K562 (cell line): ENCODE data around the gene NABP2. TPM values are rescaled to one million over a fixed set of nuclear protein-coding genes. Genes with fewer than 3 reads are reported as not detected.

Experiments used
- KAT2B ChIP-seq: IDR thresholded peaks from one replicate; pipeline ENCODE4 v1.6.1; 2012; ENCODE audit warnings: low read depth, mild to moderate bottlenecking, control low read depth, inconsistent platforms, low read length, moderate library complexity
- MTA3 ChIP-seq: fragments of 450-650 bp; formaldehyde crosslinking; IDR thresholded peaks from 2 replicates; pipeline ENCODE4 v1.6.1; 2017; ENCODE audit warnings: mild to moderate bottlenecking, borderline replicate concordance
- PCBP2 ChIP-seq: fragments of 200-400 bp; formaldehyde crosslinking; IDR thresholded peaks from 2 replicates; pipeline ENCODE4 v1.6.1; 2018; ENCODE audit warnings: low read length, low read depth, mild to moderate bottlenecking, moderate library complexity; ENCODE audit not compliant: poor library complexity, severe bottlenecking
- POLR2G ChIP-seq: fragments of 200-400 bp; formaldehyde crosslinking; IDR thresholded peaks from 2 replicates; pipeline ENCODE4 v1.6.1; 2017; ENCODE audit warnings: low read depth, mild to moderate bottlenecking, antibody characterized with exemption, low read length, moderate library complexity
- POLR3G ChIP-seq: IDR thresholded peaks from 2 replicates; pipeline ENCODE4 v1.6.1; 2011; ENCODE audit not compliant: insufficient read length, insufficient replicate concordance; ENCODE audit errors: extremely low read depth
- RBM14 ChIP-seq: fragments of 200-400 bp; formaldehyde crosslinking; IDR thresholded peaks from 2 replicates; pipeline ENCODE4 v1.6.1; 2018; ENCODE audit warnings: low read depth, mild to moderate bottlenecking, low read length, moderate library complexity, borderline replicate concordance; ENCODE audit not compliant: insufficient read depth
- RBM25 ChIP-seq: fragments of 200-400 bp; formaldehyde crosslinking; IDR thresholded peaks from 2 replicates; pipeline ENCODE4 v1.6.1; 2018; ENCODE audit warnings: low read length, low read depth, moderate library complexity; ENCODE audit not compliant: severe bottlenecking
- SPI1 ChIP-seq: IDR thresholded peaks from 2 replicates; pipeline ENCODE4 v1.6.1; 2011; ENCODE audit warnings: low read depth, low read length, control low read depth, borderline replicate concordance
- TGIF2 ChIP-seq: sonication (generic); formaldehyde crosslinking; IDR thresholded peaks from 2 replicates; pipeline ENCODE4 v1.8.1; 2022; ENCODE audit warnings: mild to moderate bottlenecking, missing genetic modification reagents, moderate library complexity
- ZNF197 ChIP-seq: fragments of 200-800 bp; sonication (Bioruptor generic); IDR thresholded peaks from 2 replicates; pipeline ENCODE4 v1.6.1; 2016; ENCODE audit warnings: low read depth, missing genetic modification characterization, missing compliant biosample characterization
- ZNF253 ChIP-seq: fragments of 250-450 bp; sonication (Bioruptor Pico); conservative IDR thresholded peaks from 2 replicates; pipeline ENCODE4 v1.6.1; 2021; ENCODE audit warnings: mild to moderate bottlenecking
- polyA plus RNA-seq, 8 experiments: library from polyadenylated mRNA; depleted of rRNA in 4 of 8; stranded (reverse) in 5 of 8; unstranded in 3 of 8; fragments of >200 nt; fragmentation: Nextera tagmentation in 2 of 8; fragmentation: Illumina TruSeq in 1 of 8; extraction: Ambion mirVana in 2 of 8; extraction: Trizol in 1 of 8; gene quantifications; 2 replicates each; pipeline versions ENCODE4 v1.2.1 to v1.2.3, GENCODE V29; 2011 to 2014; ENCODE audit warnings: inconsistent platforms in 1 of 8, missing spikeins in 1 of 8
- total RNA-seq, 7 experiments: library from RNA; depleted of rRNA in 6 of 7; stranded (reverse); fragments of >200 nt in 6 of 7; fragmentation: Illumina TruSeq in 2 of 7; extraction: Trizol in 2 of 7; gene quantifications; 2 replicates each; pipeline versions ENCODE4 v1.2.1 to v1.2.3, GENCODE V29; 2011 to 2021; ENCODE audit warnings: low replicate concordance in 1 of 7
- TF ChIP-seq, protein P1 (sequence below): fragments of 250-450 bp; sonication (Bioruptor Pico); IDR thresholded peaks from 2 replicates; pipeline ENCODE4 v1.5.0; 2021; ENCODE audit warnings: mild to moderate bottlenecking, moderate library complexity
- TF ChIP-seq, protein P2 (sequence below): sonication (generic); formaldehyde crosslinking; IDR thresholded peaks from 2 replicates; pipeline ENCODE4 v1.8.1; 2022; ENCODE audit warnings: missing genetic modification reagents
- TF ChIP-seq, protein P3 (sequence below): sonication (generic); formaldehyde crosslinking; IDR thresholded peaks from 2 replicates; pipeline ENCODE4 v1.4.0; 2020; ENCODE audit warnings: mild to moderate bottlenecking, missing genetic modification reagents

The NABP2 gene
- total and polyA plus RNA-seq, 9 of the 15 experiments (the other 6 are each of a cell fraction or from before 2014, with no cell fraction given), result 11.3 to 60.6 (median 43.5) TPM

DNA sequence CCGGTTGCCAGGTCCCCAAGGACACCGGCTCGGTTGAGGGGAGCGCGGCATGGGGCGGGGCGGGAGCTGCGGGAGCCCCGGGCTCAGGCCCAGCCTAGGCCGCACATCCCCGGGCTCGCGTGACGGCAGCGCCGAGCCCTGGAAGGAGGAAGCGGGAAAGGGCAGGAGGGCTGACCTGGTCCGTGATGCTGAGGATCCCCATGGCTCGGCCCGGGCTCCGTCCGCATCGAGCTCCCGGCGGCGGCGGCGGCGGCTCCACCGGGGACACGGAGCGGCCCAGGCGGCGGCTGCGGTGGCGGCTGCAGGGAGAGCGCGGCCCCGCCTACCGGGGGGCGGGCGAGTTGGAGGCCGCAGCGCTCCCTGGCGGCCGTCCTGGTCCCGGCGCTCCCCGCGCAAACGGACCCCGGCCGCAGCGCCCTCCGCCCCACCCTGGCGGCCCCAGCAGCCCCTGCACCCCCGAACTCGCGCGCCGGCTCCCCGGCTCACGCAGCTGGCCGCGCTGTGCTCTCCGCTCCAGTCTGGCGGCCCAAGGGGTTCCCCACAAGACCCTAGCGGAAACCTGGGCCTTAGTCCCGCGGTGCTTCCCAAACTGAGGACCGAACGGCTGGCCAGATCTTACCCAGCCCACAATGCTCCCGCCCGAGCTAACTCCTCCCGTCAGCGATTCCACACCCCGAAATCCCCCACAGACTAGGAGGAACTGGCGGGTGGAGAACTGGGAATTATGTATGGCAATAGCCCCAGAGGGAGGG is 34.1 kb downstream of the NABP2 start, which contains the start of gene ANKRD52 (continued):
- TF ChIP-seq RBM25 (peak; percentile 11), PCBP2 (no peak), POLR3G (no peak), ZNF253 (CRISPR knock-in tag) (no peak), TGIF2 (CRISPR knock-in tag) (0 out of 2 replicates have a peak, but pooled peaks have one; percentile 56), MTA3 (0 out of 2 replicates have a peak, but pooled peaks have one; percentile 58), KAT2B (no peak), ZNF197 (CRISPR knock-in tag) (no peak), RBM14 (no peak), SPI1 (no peak), POLR2G (peak; percentile 80)
- TF ChIP-seq, protein P1, sequence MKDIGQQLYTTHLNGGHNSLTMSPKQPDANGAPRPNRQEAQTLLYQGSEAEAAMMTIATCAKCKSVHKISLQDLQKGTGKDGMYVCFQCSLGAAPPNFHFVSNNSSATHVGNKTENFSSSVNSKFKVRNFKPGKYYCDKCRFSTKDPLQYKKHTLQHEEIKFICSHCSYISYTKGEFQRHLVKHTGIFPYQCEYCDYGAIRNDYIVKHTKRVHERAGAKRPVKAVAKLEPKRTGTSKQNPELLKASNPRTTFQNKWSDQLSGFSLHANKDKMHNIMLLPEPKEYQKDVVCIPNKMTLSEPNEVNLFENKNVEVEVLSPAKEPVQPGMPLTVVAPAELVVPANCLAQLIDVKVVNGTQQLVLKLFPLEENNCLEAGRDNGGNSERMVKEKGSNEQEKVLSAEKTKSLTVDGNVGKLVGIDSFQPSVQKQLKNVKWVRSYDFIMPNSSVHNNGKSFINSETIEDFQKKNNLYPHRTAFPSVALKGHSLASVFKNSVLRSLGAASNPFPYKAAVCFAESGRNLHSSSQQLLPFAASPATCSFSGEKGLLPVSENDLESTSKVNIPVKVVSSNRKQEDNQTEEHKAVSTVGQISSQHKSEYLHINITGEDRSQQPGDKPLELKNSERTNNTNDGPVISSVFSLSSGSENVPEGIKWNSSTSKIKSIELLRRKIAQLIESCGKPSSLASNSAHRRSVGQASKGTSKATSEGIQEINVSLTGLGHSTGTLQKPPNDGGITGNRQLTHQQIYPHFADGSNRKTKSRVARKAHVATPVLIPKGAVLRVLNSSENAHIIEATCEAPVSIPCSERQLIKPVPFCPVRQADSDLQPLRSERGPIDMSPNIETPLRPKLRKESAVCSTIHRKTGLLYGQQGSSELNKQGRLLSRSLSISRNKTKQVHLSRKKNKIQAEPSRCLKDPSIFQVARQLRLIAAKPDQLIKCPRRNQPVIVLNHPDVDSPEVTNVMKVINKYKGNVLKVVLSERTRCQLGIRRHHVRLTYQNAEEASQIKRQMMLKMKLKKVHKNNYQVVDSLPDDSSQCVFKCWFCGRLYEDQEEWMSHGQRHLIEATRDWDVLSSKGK (CRISPR knock-in tag), result no peak
- TF ChIP-seq, protein P2, sequence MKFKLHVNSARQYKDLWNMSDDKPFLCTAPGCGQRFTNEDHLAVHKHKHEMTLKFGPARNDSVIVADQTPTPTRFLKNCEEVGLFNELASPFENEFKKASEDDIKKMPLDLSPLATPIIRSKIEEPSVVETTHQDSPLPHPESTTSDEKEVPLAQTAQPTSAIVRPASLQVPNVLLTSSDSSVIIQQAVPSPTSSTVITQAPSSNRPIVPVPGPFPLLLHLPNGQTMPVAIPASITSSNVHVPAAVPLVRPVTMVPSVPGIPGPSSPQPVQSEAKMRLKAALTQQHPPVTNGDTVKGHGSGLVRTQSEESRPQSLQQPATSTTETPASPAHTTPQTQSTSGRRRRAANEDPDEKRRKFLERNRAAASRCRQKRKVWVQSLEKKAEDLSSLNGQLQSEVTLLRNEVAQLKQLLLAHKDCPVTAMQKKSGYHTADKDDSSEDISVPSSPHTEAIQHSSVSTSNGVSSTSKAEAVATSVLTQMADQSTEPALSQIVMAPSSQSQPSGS (CRISPR knock-in tag), result no peak
- TF ChIP-seq, protein P3, sequence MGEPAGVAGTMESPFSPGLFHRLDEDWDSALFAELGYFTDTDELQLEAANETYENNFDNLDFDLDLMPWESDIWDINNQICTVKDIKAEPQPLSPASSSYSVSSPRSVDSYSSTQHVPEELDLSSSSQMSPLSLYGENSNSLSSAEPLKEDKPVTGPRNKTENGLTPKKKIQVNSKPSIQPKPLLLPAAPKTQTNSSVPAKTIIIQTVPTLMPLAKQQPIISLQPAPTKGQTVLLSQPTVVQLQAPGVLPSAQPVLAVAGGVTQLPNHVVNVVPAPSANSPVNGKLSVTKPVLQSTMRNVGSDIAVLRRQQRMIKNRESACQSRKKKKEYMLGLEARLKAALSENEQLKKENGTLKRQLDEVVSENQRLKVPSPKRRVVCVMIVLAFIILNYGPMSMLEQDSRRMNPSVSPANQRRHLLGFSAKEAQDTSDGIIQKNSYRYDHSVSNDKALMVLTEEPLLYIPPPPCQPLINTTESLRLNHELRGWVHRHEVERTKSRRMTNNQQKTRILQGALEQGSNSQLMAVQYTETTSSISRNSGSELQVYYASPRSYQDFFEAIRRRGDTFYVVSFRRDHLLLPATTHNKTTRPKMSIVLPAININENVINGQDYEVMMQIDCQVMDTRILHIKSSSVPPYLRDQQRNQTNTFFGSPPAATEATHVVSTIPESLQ, result peak; percentile 82; the same call in 1 of the 2 replicates
